Measurements from ENCODE around the gene CDK9.
"Not testable (repeated sequence)": the region's sequence is repeated elsewhere in the genome, so short reads cannot be mapped to it uniquely, and the experiment has no call there.

The CDK9 gene

DNA sequence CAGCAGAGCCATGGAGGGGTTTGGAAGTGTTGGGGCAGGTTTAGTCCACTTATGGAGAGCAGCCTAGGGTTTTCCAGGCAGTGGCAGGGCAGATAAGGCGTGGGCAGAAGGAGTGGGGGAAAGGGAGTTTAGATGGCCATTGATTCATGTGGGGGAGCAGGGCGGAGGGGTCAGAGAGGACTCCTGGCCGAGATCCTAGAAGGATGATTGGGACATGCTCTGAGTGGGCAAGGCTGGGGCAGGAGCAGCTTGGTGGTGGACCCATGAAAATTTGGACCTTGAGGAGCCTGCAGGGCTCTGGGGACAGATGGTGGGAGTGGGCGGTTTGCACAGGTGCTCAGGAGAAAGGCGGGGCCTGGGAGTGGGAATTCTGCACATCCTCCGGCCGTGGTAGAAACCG, 32.7 kb upstream of the CDK9 start:
- Histone ChIP-seq H3K27ac (ENCODE audit: low read depth, low read length) (no peak overlapping the region), H3K9ac (ENCODE audit: low read depth, low read length) (no peak overlapping the region), H3K27me3 (ENCODE audit: insufficient read depth, low read length) (peaks cover 46% of the 10 kb centered on the region), H3K4me3 (ENCODE audit: low read length) (no peak overlapping the region), H3K36me3 (ENCODE audit: insufficient read depth, low read length) (peaks cover 14% of the 10 kb centered on the region), H3K9me3 (ENCODE audit: insufficient read depth, low read depth, low read length) (no peaks in the 10 kb centered on the region), H3K4me1 (ENCODE audit: insufficient read depth, low read length) (0 out of 2 replicates have a peak, but pooled peaks cover 3% of the 10 kb centered on the region)
- WGBS: 88% methylated on average over 8 of the region's 8 CpGs

DNA sequence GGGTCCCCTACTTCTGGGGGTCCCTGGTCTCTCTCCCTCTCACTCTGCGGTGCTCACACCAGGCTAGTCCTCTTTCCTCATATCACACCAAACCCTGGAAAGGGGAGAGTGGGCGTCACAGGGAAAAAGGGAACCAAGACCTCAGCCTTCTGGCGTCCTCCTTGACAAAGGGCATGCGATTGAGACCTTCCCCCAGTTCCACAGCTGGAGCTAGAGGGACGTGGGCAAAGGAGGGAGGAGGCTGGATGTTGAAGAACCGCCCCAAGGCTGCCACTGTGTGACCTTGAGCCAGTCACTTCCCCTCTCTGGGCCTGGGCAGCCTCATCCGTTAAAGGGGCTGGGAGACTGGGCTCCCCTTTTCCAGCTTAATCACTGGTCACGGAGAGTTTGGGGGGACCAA, 32.2 kb upstream of the CDK9 start:
- H3K4me1 ChIP-seq (ENCODE audit: insufficient read depth, low read length): 0 out of 2 replicates have a peak, but pooled peaks cover 3% of the 10 kb centered on the region
- H3K9me3 ChIP-seq (ENCODE audit: insufficient read depth, low read depth, low read length): no peaks in the 10 kb centered on the region
- H3K36me3 ChIP-seq (ENCODE audit: insufficient read depth, low read length): peaks cover 11% of the 10 kb centered on the region
- no peak overlapping the region for H3K9ac ChIP-seq (ENCODE audit: low read depth, low read length)
- H3K27me3 ChIP-seq (ENCODE audit: insufficient read depth, low read length): peaks cover 46% of the 10 kb centered on the region
- H3K4me3 ChIP-seq (ENCODE audit: low read length): peak overlapping the region; percentile 62; the same call in 1 of the 2 replicates
- WGBS: 66% methylated on average over 8 of the region's 8 CpGs
- H3K27ac ChIP-seq (ENCODE audit: low read depth, low read length): no peak overlapping the region

DNA sequence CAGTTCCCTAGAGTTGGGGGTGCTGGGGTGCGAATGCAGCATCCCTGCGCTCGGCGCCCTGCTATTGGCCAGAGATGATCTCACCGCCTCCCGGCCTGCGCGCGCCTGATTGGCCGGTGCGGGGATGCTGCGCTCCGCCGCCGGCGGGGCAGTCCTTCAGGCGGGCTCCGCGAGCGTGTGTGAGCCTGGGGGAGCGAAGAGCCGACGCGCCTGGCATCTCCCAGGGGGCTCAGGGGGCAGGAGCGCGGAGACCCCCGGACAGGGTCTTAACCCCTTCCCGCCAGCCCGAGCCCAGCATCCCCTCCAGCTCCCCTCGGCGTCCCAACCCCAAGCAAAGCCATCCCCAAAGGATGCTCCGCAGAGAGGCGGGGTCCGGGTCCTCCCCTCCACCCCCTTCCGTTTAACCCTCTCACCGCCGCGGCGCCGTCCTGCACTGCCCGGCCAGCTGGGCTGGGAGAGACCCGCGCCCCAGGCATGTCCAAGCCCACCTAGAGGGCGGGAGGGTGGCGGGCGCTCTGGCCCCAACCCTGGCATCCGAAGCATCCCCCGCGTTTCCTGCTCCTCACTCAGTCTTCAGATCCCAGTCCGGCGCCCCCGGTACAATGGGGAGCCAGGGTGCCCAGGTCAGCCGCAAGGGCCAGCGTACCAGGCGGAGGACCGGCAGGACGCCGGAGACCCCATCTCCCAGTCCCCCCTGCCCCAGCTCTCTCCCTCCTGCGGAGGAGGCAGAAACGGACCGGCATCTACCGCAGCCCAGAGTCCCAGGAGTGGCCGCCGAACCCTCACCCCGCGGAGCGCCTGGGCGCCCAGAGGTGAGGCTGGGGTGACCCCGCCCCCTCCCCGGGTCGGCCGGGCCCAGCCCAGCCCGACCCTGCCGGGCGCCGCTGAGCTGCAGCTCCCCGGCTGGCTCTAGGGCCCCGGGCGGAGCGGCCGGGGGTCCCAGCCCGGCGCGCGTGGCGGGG, 31.5 kb upstream of the CDK9 start:
- Histone ChIP-seq H3K27me3 (ENCODE audit: insufficient read depth, low read length) (peaks cover 46% of the 10 kb centered on the region), H3K4me1 (ENCODE audit: insufficient read depth, low read length) (0 out of 2 replicates have a peak, but pooled peaks cover 3% of the 10 kb centered on the region), H3K4me3 (ENCODE audit: low read length) (peak overlapping the region; percentile 62), H3K9me3 (ENCODE audit: insufficient read depth, low read depth, low read length) (no peaks in the 10 kb centered on the region), H3K27ac (ENCODE audit: low read depth, low read length) (no peak overlapping the region), H3K36me3 (ENCODE audit: insufficient read depth, low read length) (peaks cover 3% of the 10 kb centered on the region), H3K9ac (ENCODE audit: low read depth, low read length) (peak overlapping the region; percentile 14; the same call in 1 of the 2 replicates)
- WGBS: 1% methylated on average over 86 of the region's 86 CpGs

DNA sequence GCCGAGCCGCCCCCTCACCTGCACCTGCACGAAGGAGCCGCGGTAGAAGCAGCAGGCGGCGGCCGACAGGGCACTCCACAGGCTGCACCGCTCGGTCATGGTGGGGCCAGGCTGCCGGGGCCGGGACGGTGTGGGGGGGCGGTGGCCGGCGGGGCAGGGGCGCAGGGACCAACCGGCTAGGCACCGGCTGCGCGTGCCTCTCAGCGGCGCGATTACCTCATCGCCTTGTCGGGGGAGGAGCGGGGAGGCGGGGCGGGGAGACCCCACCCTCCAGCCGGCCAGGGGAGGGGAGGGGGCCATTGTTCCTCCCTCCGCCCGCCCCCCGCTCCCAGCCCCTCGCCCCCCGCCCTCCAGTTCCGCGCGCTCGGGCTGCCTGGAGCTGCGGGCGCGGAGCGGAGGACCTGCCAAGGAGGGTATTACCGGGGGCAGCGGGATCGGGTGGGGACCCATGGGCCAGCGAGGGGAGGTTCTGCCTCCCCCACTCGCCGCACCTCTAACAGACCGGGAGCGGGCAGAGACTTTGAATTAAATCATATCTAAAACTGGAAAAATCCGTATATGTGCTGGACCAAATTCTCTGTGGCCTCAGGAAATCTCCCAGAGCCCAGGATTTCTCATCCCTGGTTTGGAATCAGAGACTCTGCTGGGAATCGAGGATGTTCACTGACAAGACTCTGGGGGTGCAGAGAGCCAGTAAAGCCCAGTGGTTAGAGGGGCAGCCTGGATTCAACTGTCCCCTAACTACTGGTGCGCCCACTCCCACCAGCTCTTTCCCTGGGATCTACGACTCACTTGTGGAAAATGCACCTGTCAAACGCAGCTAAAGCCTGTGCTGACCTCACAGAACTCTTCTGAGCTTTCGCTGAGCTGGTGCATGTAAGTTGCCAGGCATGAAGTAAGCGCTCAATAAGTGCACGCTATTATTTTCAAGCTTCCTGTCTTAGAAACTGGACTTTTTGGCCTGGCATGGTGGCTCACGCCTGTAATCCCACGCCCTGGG, 30.5 kb upstream of the CDK9 start:
- Histone ChIP-seq H3K9me3 (ENCODE audit: insufficient read depth, low read depth, low read length) (no peaks in the 10 kb centered on the region), H3K4me1 (ENCODE audit: insufficient read depth, low read length) (0 out of 2 replicates have a peak, but pooled peaks cover 3% of the 10 kb centered on the region), H3K27me3 (ENCODE audit: insufficient read depth, low read length) (peaks cover 46% of the 10 kb centered on the region), H3K9ac (ENCODE audit: low read depth, low read length) (0 out of 2 replicates have a peak overlapping the region, but pooled peaks have one; percentile 14), H3K36me3 (ENCODE audit: insufficient read depth, low read length) (0 out of 2 replicates have a peak, but pooled peaks cover 2% of the 10 kb centered on the region), H3K27ac (ENCODE audit: low read depth, low read length) (no peak overlapping the region), H3K4me3 (ENCODE audit: low read length) (peak overlapping the region; percentile 63)
- WGBS: 10% methylated on average over 54 of the region's 61 CpGs

DNA sequence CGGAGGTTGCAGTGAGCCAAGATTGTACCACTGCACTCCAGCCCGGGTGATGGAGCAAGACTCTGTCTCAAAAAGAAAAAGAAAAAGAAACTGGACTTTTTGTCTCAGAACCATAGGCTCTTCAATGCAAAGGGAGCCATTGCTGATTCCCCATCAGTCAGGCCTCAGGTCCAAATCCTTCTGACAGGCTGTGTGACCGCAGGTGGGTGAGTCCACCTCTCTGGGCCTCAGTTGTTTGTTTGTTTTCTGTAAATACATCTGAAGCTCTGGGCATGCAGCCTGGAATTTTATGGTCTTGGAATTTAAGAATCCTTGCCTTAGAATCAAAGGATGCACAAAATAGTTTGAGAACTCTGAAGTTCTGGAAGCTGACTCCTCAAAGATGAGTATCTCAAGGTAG, 29.6 kb upstream of the CDK9 start:
- no peak overlapping the region for H3K4me3 ChIP-seq (ENCODE audit: low read length)
- H3K9me3 ChIP-seq (ENCODE audit: insufficient read depth, low read depth, low read length): no peaks in the 10 kb centered on the region
- 89% methylated on average over 3 of the region's 3 CpGs for WGBS
- no peaks in the 10 kb centered on the region for H3K36me3 ChIP-seq (ENCODE audit: insufficient read depth, low read length)
- no peak overlapping the region for H3K9ac ChIP-seq (ENCODE audit: low read depth, low read length)
- H3K27ac ChIP-seq (ENCODE audit: low read depth, low read length): no peak overlapping the region
- peaks cover 46% of the 10 kb centered on the region for H3K27me3 ChIP-seq (ENCODE audit: insufficient read depth, low read length)
- H3K4me1 ChIP-seq (ENCODE audit: insufficient read depth, low read length): 0 out of 2 replicates have a peak, but pooled peaks cover 4% of the 10 kb centered on the region

DNA sequence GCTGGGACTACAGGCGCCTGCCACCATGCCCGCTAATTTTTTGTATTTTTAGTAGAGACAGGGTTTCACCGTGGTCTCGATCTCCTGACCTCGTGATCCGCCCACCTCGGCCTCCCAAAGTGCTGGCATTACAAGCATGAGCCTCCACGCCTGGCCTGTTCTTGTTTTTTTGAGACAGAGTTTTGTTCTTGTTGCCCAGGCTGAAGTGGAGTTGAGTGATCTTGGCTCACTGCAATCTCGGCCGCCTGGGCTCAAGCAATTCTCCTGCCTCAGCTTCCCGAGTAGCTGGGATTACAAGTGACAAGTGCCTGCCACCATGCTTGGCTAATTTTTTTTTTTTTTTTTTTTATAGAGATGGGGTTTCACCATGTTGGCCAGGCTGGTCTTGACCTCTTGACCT, 29.1 kb upstream of the CDK9 start:
- H3K27me3 ChIP-seq (ENCODE audit: insufficient read depth, low read length): peaks cover 43% of the 10 kb centered on the region

DNA sequence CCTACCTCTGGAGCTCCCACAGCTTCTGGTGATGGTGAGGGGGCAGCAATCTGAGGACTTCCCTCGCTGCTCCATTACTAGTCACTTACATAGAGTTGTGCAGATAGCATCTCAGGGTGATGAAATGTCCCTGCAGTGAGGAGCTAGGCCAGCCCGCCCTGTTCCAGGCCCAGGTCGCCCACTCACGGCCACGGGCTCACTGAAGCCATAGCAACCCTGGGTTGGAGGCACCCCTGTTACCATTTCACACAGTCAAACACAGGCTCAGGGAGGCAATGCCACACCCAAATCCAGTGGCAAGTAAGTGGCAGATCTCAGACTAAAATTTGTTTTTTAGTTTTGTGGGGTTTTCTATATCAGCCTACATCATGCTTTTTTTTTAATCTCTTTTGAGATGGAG, 27.0 kb upstream of the CDK9 start:
- WGBS: 81% methylated on average over 5 of the region's 5 CpGs
- Histone ChIP-seq H3K27me3 (ENCODE audit: insufficient read depth, low read length) (peaks cover 23% of the 10 kb centered on the region), H3K9me3 (ENCODE audit: insufficient read depth, low read depth, low read length) (no peaks in the 10 kb centered on the region), H3K36me3 (ENCODE audit: insufficient read depth, low read length) (no peaks in the 10 kb centered on the region), H3K4me1 (ENCODE audit: insufficient read depth, low read length) (peaks cover 16% of the 10 kb centered on the region), H3K9ac (ENCODE audit: low read depth, low read length) (no peak overlapping the region), H3K27ac (ENCODE audit: low read depth, low read length) (peak overlapping the region; percentile 18; the same call in 1 of the 2 replicates), H3K4me3 (ENCODE audit: low read length) (no peak overlapping the region)

More for the DNA sequence above, 29.1 kb upstream of the CDK9 start:
- H3K4me3 ChIP-seq (ENCODE audit: low read length); H3K4me1 ChIP-seq (ENCODE audit: insufficient read depth, low read length); H3K36me3 ChIP-seq (ENCODE audit: insufficient read depth, low read length); H3K27ac ChIP-seq (ENCODE audit: low read depth, low read length); H3K9ac ChIP-seq (ENCODE audit: low read depth, low read length); H3K9me3 ChIP-seq (ENCODE audit: insufficient read depth, low read depth, low read length): not testable (repeated sequence)
- 83% methylated on average over 11 of the region's 11 CpGs for WGBS

DNA sequence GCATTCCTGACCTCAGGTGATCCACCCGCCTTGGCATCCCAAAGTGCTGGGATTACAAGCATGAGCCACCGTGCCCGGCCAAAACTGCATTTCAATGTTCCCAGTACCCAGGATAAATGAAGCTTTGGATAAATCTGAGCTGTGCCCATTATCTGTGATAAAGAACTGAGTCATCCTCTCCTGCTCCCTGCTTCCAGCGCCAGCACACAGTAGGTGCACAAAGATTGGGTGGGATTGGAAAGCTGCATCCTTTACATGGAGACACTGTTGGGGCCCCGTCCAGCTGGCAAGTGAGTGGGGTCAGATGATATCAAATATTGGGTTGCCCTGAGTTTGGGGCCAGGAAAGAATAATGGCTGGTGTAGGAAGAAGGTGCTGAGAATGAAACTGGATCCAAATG, 24.8 kb upstream of the CDK9 start:
- WGBS: 91% methylated on average over 5 of the region's 5 CpGs
- H3K27ac ChIP-seq (ENCODE audit: low read depth, low read length): no peak overlapping the region
- H3K9ac ChIP-seq (ENCODE audit: low read depth, low read length): no peak overlapping the region

DNA sequence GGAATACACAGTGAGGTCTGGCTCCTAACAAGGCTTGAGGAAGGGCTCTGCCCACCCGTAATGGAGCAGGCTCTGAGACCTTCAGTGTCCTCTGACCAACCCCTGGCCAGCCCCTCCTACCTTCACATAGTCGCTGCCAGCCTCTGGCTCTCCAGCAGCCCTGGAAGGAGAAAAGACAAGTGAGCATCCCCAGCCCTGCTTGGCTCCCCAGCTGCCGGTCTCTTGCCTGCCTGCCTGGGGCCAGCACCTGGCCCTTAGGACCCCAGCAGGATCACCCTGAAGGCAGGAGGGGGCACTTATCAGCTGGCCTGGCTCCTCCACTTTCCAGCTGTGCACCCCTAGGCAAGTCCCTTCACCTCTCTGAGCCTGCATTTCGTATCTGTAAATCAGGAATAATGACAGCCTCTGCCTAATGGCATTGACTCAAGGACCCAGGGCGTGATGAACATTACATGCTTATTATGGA, 24.3 kb upstream of the CDK9 start:
- Histone ChIP-seq H3K27ac (ENCODE audit: low read depth, low read length) (no peak overlapping the region), H3K27me3 (ENCODE audit: insufficient read depth, low read length) (no peaks in the 10 kb centered on the region), H3K4me3 (ENCODE audit: low read length) (no peak overlapping the region), H3K9me3 (ENCODE audit: insufficient read depth, low read depth, low read length) (no peaks in the 10 kb centered on the region), H3K9ac (ENCODE audit: low read depth, low read length) (0 out of 2 replicates have a peak overlapping the region, but pooled peaks have one; percentile 12), H3K36me3 (ENCODE audit: insufficient read depth, low read length) (no peaks in the 10 kb centered on the region), H3K4me1 (ENCODE audit: insufficient read depth, low read length) (peaks cover 13% of the 10 kb centered on the region)
- 60% methylated on average over 5 of the region's 5 CpGs for WGBS

More for the DNA sequence above, 24.8 kb upstream of the CDK9 start:
- H3K27me3 ChIP-seq (ENCODE audit: insufficient read depth, low read length): peaks cover 5% of the 10 kb centered on the region
- peaks cover 13% of the 10 kb centered on the region for H3K4me1 ChIP-seq (ENCODE audit: insufficient read depth, low read length)
- H3K4me3 ChIP-seq (ENCODE audit: low read length): no peak overlapping the region
- no peaks in the 10 kb centered on the region for H3K36me3 ChIP-seq (ENCODE audit: insufficient read depth, low read length)
- no peaks in the 10 kb centered on the region for H3K9me3 ChIP-seq (ENCODE audit: insufficient read depth, low read depth, low read length)

DNA sequence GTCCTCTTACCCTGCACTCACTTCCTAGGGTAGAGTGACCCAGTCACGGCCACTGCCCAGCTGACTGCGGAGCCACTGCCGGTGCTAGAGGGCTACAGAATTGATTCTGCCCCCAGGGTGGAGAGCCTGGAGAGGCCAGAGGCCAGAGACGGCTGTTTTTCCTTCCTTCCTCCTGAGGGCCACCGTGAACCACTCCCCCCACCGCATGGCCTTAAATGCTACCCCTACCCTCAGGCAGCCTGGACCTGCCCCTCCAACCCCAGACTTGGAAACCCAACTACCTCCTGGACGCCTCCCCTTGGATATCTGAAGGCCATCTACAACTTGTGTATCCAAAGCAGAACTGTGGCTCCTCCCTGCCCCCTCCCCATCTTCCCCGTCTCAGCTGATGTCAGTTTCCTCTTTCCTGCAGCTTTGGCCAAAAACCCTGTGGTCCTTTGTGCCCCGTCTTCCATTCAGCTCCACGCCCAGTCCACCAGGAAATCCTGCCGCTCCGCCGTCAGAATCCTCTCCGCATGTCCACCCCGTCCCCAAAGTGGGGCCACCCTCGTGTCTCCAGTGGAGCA, 23.6 kb upstream of the CDK9 start:
- WGBS: 55% methylated on average over 16 of the region's 16 CpGs
- H3K36me3 ChIP-seq (ENCODE audit: insufficient read depth, low read length): no peaks in the 10 kb centered on the region
- no peaks in the 10 kb centered on the region for H3K27me3 ChIP-seq (ENCODE audit: insufficient read depth, low read length)
- no peaks in the 10 kb centered on the region for H3K9me3 ChIP-seq (ENCODE audit: insufficient read depth, low read depth, low read length)
- no peak overlapping the region for H3K9ac ChIP-seq (ENCODE audit: low read depth, low read length)
- H3K4me1 ChIP-seq (ENCODE audit: insufficient read depth, low read length): peaks cover 13% of the 10 kb centered on the region
- H3K4me3 ChIP-seq (ENCODE audit: low read length): no peak overlapping the region
- H3K27ac ChIP-seq (ENCODE audit: low read depth, low read length): no peak overlapping the region

All from HUES64 (cell line).